Endothelial cell of umbilical vein (primary cell): Measurements from ENCODE around the gene CNIH4.

Experiments
- EZH2 ChIP-seq: IDR thresholded peaks from 2 replicates; pipeline ENCODE4 v1.6.1; 2012; ENCODE audit warnings: borderline replicate concordance, low read depth, mild to moderate bottlenecking, moderate library complexity, low read length, inconsistent platforms; ENCODE audit not compliant: severe bottlenecking
- FOS ChIP-seq: IDR thresholded peaks from 2 replicates; pipeline ENCODE4 v1.6.1; 2011; ENCODE audit warnings: mild to moderate bottlenecking, low read length, moderate library complexity, borderline replicate concordance; ENCODE audit not compliant: insufficient read depth
- GATA2 ChIP-seq: IDR thresholded peaks from 2 replicates; pipeline ENCODE4 v1.7.0; 2011; ENCODE audit warnings: low read depth, mild to moderate bottlenecking, moderate library complexity, mixed read lengths, low read length; ENCODE audit not compliant: insufficient read length, insufficient read depth
- JUN ChIP-seq: IDR thresholded peaks from 2 replicates; pipeline ENCODE4 v1.6.1; 2011; ENCODE audit warnings: borderline replicate concordance, low read depth; ENCODE audit not compliant: insufficient read length, insufficient read depth
- MYC ChIP-seq: IDR thresholded peaks from one replicate; pipeline ENCODE4 v1.6.1; 2011; ENCODE audit warnings: mild to moderate bottlenecking, low read depth, low read length
- POLR2A ChIP-seq: IDR thresholded peaks from 2 replicates; pipeline ENCODE4 v1.6.1; 2012; ENCODE audit warnings: low read depth, mild to moderate bottlenecking, control low read depth, low read length
- POLR2AphosphoS5 ChIP-seq: IDR thresholded peaks from 2 replicates; pipeline ENCODE4 v1.6.1; 2012; ENCODE audit warnings: low read depth, mild to moderate bottlenecking, control low read depth, low read length, moderate library complexity; ENCODE audit not compliant: insufficient read depth
- TF ChIP-seq, protein P1 (sequence below), 2 donors: IDR thresholded peaks; 1 replicate in 1 of 2; 2 replicates in 1 of 2; pipeline ENCODE4 v1.5.1; 2011; ENCODE audit warnings: low read length in 2 of 2, mild to moderate bottlenecking in 2 of 2, moderate library complexity in 2 of 2, control low read depth in 1 of 2, inconsistent platforms in 1 of 2, low read depth in 1 of 2; ENCODE audit not compliant: insufficient read depth in 1 of 2; ENCODE audit errors: extremely low read depth in 1 of 2
- TF ChIP-seq, protein P2 (sequence below): IDR thresholded peaks from 2 replicates; pipeline ENCODE4 v1.6.1; 2011; ENCODE audit not compliant: insufficient read depth, insufficient read length

DNA sequence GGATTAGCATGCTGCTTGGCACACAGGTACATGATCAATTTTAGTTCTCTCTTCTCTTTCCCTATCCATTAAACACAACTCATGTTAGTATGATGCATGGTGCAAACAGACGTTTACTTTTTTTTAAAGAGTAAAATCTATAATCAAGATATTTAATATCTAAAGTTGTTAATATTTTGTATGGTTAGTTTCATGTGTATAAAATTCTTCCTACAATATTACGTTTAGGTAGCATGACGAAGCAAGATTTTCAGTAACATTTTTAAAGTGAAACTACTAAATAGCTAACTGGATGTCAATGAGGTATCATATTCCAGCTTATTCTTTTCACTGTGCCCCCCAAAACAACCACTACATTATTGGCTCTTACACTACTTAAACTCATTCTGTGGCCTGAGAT is 36.6 kb downstream of the CNIH4 start:
- TF ChIP-seq, protein P1, sequence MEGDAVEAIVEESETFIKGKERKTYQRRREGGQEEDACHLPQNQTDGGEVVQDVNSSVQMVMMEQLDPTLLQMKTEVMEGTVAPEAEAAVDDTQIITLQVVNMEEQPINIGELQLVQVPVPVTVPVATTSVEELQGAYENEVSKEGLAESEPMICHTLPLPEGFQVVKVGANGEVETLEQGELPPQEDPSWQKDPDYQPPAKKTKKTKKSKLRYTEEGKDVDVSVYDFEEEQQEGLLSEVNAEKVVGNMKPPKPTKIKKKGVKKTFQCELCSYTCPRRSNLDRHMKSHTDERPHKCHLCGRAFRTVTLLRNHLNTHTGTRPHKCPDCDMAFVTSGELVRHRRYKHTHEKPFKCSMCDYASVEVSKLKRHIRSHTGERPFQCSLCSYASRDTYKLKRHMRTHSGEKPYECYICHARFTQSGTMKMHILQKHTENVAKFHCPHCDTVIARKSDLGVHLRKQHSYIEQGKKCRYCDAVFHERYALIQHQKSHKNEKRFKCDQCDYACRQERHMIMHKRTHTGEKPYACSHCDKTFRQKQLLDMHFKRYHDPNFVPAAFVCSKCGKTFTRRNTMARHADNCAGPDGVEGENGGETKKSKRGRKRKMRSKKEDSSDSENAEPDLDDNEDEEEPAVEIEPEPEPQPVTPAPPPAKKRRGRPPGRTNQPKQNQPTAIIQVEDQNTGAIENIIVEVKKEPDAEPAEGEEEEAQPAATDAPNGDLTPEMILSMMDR (IDR thresholded peaks at IDR 0.05; ENCODE audit: extremely low read depth in 1 of 2, insufficient read depth in 1 of 2, low read depth in 1 of 2, low read length in 2 of 2), result no peak
- TF ChIP-seq EZH2 (no peak), MYC (no peak), POLR2AphosphoS5 (no peak), POLR2A (no peak), FOS (no peak), GATA2 (no peak), JUN (no peak)
- TF ChIP-seq, protein P2, sequence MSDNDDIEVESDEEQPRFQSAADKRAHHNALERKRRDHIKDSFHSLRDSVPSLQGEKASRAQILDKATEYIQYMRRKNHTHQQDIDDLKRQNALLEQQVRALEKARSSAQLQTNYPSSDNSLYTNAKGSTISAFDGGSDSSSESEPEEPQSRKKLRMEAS, result no peak
